ENCODE measurements around the gene ZNF212. TPM values are rescaled to one million over a fixed set of nuclear protein-coding genes. Genes with fewer than 3 reads are reported as not detected.

ZNF212 gene
- polyA plus RNA-seq (2013, experiment 1 of 2; ENCODE audit: insufficient read length), result 7.3 TPM
- polyA plus RNA-seq (2013, experiment 2 of 2; ENCODE audit: insufficient read length), result 7.7 TPM

DNA sequence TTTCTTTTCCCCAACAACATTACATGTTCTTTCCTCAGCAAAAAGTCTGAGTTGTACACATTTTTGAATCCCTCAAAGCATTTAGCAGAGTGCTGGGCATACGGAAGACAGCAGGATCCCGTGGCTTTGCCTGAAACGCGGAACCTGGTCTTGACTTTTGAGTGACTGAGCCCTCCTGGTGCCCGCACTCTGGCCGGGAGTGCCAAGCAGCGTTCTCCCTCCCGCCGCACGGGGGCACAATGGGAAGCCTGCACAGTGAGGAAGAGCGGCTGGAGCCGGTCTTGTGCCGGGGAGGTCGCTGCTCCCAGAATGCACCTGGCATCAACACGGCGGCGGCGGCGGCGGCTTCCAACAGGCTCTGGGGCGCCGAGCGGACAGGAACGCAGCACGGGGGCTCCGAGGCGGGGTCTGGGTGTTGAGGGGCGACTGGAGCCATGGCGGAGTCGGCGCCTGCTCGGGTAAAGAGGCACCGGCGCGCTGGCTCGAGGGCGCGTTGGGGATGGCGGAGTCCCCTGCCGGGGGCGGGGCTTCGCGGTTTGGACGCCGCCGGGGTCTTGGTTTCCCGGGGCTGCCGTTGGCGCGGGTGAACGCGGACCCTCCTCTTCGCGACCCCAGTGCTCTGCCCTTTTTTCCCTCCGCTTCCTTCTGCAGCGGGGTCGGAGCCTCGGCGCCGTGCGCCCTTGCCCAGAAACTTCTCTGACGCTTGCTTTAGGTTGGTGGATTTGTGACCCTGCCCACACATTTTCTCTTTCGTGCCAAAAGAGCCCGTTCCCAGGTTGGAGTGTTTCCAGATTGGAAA is at the start of gene ZNF212:
TSS of gene ZNF212 (plus strand) at position 307 of the 799 bp plus-strand sequence. CDS start at position 435, 128 bp downstream.
- peak; percentile 84 for DNase-seq

DNA sequence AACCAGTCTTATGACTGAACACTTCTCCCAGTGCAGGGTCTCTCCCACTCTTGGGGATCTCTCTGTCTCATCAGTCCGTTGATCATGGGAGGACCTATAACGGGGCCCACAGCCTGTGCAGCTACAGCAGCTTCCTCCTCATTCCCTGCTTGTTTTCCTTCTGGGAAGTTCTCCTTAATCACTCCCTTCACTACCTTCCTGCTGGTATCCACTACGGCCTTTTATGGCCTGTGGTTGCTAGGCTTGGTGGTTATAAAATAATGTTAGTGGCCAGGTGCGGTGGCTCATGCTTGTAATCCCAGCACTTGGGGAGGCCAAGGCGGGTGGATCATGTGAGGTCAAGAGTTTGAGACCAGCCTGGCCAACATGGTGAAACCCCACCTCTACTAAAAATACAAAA is 47.6 kb upstream of the ZNF212 start:
- DNase-seq, result no peak

DNA sequence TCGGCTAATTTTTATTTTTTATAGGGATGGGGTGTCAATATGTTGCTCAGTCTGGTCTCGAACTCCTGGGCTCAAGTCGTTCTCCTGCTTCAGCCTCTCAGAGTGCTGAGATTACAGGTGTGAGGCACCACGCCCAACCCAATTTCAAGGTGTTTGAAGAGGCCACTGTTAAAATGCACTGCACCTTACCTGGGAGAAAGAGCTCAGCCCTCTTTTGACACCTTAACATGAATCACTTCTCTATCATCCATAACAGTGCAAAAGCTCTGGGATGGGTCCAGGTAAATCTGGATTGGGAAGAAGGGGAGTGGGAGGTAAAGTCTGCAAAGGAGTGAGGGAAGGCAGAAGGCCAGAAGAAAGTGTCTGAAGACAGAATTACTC is 44.7 kb upstream of the ZNF212 start:
- no peak for DNase-seq

DNA sequence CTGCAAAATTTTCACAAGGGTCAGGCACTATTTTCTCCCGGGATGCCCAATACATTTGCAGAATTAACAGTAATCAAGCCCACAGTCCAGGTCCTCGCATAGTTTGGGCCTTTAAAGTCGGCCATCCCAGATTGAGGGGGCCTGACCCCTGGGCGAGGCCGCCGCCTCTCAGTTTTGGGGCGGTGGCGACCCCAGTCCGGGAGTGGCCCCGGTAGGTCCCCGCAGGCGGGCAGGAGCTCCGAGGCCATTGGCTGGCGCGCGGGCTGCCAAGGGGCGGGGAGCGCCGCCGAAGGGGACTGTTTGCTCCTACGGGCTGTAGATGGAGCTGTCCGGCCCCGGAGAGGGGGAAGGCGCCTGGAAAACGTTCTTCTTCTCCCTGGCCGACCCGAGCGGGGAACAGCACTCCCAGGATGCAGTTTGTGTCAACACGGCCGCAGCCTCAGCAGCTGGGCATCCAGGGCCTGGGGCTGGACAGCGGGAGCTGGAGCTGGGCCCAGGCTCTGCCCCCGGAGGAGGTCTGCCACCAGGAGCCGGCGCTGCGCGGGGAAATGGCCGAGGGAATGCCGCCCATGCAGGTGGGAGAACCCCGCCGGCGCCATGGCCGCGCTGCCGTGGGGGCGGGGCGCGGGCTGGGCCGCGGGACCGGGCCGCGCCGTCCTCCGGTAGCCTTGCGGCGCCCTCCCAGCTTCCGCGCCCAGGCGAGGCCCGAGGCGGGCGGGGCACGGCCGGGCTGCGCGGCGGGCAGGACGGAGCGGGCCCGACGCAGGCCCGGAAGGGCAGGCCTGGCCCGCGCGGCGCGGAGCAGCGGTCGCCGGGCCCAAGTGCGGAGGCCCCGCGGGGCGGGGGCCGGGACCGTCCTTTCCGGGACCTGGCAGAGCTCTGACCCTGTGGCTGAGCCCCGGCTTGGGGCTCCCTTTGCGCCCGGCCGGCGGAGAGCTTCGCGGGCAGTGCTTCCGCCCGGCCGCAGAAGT is 44.0 kb upstream of the ZNF212 start, which contains the start of gene ZNF282:
TSS of gene ZNF282 (plus strand) at position 367 of the 971 bp plus-strand sequence. CDS start at position 411, 44 bp downstream.
- peak; percentile 88 for DNase-seq

DNA sequence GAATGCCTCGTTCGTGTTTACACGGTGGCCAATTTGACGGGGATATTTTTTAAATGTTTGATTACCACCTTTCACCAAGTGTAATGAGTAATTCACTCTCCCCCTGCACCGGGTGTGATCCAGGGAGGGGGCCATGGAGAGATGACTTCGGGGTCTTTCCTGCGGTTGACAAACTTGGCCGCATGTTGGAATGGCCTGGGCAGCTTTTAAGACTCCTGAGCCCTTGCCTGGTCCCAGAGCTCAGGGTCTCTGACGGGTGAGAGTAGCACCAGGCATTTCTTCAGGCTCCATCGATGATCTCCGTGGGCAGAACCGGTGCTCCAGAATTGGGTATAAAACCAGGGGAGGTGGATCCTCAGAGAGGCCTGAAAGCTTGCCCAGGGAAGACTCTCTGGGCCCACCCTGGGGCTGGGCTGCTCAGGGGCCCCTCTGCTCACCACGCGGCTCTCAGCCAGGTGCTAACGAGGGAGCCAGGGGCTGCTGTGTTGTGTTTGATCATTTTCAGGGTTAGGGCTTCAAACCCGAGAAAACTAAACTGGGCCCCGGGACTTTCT is 43.2 kb upstream of the ZNF212 start:
- peak; percentile 4 for DNase-seq

DNA sequence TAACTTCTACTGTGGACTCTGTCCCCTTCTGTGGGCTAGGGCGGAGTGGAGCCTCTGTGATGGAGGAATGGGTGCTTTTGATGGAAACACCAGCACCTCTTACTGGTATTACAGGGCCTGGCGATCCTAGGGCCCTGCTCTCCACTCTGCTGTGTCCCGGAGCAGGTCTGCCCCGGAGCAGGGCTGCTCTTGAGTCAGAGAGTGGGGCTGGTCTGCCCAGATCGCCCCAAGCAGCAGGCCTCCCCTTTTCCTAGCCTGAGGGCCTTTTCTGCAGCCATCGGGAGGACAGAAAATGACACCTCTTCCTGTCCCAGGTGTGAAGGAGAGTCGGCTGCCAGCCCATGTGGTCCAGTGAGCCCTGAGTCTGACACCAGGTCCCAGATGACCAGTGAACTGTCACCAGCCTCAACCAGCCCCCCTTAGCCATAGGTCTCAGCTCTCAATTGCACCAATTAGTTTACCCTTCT is 42.7 kb upstream of the ZNF212 start:
- DNase-seq, result peak; percentile 10

DNA sequence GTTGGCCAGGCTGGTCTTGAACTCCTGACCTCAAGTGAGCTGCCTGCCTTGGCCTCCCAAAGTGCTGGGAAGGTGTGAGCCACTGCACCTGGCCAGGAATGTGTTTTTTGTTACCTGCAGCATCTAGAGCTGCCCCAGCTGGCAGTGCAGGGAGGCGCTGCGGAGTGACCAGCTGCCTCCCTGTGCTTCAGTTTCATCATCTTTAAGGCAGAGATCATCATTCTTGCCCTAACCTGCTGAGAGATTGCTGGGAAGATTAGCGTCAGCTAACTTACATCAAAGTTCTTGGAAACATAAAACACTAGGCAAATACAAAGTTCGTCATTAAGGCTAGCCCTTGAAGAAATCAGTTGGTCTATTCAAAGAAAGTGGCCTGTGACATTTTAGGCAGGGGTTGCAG is 41.8 kb upstream of the ZNF212 start:
- no peak for DNase-seq

DNA sequence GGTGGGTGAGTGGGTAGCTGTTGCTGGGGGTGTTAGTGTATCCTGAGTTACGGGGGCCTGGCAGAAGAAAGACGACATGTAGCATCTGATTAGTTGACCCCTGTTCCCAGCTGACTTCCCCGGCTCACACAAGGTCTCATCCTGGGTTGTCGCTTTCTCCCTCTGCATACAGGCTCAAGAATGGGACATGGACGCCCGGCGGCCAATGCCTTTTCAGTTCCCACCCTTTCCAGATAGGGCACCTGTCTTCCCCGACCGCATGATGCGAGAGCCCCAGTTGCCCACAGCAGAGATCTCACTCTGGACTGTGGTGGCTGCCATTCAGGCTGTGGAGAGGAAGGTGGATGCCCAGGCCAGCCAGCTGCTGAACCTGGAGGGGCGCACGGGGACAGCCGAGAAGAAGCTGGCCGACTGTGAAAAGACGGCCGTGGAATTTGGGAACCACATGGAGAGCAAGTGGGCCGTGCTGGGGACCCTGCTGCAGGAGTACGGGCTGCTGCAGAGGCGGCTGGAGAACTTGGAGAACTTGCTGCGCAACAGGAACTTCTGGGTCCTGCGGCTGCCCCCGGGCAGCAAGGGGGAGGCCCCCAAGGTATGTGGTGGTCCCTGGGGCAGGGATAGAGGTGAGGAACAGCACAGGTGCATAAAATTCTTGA is 41.2 kb upstream of the ZNF212 start:
- no peak for DNase-seq

DNA sequence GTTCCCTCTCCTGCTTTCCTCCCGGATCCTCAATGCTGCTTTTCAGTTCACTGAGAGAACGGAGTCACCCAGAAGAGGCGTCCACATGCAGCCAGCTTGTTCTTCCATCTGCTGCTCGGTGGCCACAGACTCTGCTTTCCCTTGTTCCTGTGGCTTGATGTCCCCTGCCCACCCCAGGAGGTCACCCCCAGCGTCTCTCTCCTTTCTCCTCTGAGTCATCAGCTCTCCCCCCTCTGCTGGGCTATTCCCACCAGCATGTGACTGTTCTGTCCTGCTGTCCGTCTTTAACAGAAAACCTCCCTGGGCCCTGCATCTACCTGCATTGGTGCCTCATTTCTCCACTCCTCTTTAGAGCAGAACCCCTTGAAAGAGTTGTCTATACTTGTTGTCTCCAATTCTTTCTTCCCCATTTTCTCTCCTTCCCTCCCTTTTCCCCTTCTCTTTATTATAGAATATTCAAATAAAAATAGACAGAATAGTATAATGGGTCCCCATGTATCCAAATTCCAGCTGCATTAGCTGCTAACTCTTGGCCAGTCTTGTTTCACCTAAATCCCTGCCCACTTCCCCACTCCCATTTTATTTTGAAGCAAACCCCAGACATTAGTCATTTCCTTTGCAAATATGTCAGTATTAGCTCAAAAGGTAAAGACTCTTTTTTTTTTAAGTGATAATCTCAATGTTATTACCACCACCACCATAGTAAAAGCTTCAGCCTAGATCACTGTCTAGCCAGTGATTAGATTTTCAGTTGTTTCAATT is 40.0 kb upstream of the ZNF212 start:
- no peak for DNase-seq

DNA sequence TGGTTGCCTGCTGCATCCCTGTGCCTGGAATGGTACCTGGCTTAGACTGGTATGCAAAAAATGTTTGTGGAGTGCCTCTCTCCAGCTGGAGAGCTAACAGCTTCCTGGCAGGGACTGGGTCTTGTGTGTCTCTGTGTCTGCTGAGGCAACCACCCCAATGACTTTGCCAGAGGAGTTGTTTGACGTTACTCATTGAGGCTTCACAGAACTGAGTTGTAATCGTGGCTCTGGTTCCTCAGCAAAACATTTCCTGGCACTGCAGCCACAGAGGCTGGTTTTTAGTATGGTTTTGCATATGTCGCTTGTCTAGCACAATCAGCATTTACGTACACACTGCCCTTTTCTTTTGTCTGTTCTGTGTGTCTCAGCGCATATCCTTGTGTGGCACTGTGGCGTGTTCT is 36.6 kb upstream of the ZNF212 start:
- DNase-seq, result no peak

DNA sequence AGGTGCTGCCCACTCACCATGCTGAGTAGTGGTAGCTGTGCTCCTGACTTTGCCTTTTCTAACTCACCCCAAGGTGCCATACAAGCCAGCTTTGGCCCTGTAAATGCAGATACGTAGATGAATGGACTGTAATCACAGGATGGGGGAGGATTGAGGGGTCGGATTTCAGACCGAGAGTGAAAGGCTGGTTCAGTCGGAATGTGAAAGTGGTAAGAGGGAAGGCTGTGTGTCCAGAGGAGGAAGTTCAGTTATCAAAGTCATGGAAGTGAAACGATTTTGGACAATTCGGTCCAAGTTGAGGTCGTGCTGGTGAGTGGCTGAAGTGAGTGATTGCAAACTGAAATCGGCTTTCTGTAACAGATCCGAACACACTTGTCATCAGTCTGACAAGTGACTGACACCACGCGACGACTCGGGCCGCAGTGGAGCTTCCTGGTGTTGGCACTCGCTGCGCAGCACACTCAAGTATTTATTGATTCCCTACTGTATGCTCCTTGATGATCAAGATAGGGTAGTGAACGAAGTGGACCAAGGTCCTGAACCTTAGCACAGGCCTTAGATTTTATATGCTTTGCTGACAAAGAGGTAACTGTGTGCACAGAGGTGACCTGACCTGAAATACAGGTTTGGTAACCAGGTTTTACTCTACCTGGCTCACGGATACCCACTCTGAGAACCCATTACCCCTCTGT is 33.6 kb upstream of the ZNF212 start:
- DNase-seq, result no peak

DNA sequence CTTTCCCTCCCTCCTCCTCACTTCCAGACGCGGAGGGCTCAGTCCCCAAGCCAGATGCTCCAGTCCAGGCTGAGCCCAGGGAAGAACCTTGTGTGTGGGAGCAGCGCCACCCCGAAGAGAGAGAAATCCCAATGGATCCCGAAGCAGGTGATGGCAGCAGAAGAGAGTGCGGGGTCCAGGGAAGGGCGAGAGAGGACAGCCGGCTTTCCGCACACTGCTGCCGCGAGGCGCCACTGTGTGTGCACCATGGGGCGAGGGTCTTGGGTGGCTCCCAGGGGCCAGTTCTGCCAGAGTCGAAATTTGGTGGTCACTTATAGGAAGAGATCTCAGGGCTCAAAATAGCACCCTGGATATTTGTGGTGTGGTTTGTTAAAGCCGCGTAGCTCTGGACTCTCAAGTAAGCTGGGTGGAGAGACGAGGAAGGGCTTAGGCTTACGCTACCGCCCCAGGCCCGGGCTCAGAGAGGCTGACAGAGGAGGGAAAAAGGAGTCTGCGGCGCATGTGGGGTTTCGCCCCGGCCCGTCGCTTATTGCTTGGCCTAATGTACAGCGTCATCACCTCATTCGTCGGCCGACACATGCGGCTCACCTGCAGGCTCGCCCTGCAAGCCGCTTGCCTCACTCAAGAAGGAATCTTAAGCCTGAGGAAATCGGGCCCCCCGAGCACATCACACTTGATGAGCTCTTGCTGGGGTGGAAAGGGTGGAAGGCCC is 32.0 kb upstream of the ZNF212 start:
- DNase-seq, result no peak

DNA sequence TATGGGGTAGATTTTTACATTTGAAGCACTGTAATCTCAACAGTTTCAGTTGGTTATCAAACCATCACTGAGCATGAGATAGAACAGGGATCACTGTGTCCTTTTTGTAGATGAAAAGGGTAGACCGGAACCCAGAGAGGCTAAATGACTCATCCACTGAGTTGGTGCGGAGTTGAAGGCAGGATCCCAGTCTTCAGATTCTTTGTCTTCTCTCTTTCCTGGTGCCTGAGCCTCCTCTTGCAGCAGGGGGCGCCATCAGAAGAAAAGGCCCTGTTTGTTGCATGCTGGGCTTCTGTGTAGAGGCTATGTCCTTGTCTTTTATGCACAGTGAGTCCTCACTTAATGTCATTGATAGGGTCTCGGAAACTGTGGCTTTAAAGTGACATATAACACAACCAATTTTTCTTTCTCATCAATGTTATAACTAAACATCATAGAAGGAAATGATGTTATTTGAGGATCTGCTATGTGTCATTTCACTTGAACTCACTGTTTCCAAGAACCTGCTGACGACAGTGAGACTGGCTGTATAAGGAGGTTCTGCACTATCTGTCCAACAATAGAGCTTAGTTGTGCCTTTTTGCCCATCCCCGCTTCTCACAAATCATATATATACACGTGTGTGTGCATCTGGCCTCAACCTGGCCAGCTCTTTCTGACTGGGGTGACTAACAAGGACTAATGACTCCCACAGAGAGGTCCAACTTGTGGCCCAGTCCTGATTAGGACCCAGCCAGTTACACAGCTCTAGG is 29.8 kb upstream of the ZNF212 start:
- DNase-seq, result peak; percentile 27

DNA sequence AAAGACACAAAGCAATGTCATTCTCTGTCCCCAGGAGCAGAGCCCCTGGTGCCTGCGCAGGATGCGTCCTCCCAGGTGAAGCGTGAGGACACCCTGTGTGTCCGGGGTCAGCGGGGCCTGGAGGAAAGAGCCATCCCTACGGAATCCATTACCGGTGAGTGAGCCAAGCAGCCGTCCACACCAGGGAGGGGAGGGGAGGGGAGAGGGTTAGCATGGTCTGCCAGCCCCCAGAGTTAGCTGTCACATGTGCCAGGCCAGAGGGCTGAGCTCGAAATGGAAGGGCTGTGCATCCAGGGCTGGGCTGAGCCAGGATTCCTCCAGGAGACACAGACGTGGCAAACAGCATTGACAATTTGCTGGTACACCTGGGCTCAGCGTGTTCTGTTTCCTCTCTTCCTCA is 28.9 kb upstream of the ZNF212 start:
- no peak for DNase-seq

DNA sequence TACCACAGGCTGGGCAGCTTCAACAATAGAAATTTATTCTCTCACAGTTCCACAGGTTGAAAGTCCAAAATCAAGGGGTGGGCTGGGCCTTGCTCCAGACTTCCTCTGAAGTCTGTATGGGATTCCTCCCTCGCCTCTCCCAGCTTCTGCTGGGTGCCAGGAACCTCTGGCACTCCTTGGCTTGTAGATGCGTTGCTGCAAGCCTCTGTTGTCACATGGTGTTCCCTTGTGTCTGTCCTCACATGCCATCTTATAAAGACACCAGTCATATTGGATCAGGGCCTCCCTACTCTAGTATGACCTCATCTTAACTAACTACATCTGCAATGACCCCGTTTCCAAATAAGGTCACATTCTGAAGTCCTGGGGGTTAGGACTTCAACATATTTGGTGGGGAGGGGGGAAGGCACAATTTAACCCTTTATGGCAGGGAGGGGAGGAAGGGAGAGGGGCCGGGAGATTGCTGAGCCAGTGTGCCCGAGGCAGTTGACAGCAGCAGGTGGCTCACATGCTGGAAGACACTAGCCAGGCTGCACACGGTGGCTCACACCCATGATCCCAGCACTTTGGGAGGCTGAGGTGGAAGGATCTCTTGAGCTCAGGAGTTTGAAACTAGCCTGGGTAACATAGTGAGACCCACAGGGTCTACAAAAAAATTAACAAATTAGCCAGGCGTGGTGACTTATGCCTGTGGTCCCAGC is 25.3 kb upstream of the ZNF212 start:
- DNase-seq, result no peak

DNA sequence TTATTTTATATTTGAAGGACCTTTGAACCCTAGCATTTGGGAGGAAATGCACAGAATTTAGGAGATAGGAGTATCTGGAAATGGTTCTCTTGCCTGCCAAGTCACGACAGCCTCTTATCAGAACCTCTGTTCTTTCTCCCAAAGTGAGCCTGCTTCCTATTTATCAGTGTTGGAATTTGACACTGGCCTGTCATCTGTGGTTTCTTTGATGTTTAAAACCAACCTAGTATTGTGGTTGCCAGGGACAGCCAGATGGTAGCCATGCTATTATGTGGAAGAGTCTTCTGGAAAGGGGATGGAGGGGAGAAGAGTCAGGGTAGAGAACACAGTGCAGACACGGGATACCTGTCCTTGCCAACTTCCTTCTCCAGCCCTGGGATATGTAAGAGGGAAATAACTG is 23.0 kb upstream of the ZNF212 start:
- no peak for DNase-seq

DNA sequence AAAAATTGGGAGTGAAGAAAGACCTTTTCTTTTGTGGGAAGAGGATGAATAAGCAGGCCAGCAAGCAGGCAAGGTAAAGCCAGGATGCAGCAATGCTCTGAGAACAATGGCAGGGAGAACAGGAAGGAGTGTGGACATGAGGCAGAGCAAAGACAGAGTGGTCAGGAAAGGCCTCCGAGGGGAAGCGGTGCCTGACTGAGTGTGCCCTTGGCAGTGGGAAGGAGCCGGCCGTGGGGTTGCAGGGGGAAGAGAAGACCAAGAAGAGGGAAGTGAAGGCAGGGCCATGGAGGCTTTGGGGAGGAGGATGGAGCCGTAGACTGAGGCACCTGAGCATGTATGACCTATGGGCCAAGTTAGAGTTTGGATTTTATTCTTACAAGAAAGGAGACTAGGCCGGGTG is 21.9 kb upstream of the ZNF212 start:
- DNase-seq, result no peak

Data from fibroblast of skin of abdomen (primary cell).